ENCODE data around the gene NAV2. TPM values are rescaled to one million over a fixed set of nuclear protein-coding genes. Genes with fewer than 3 reads are reported as not detected.

NAV2 gene
- total RNA-seq, 1 experiment from 2014 or later: 63.5 TPM

Small RNA genes lying within 50 kb of the gene (microRNA-seq; reads per million reads assigned to microRNA genes)
- gene MIR4694: not detected
